Nephron progenitor cell (in vitro differentiated cells): ENCODE data around the gene METAP1D.
"Not testable (repeated sequence)": the region's sequence is repeated elsewhere in the genome, so short reads cannot be mapped to it uniquely, and the experiment has no call there.

ENCODE experiments used
- DNase-seq: peaks from one replicate; pipeline ENCODE4 v3.0.0; 2021
- H3K27ac Mint-ChIP-seq: 2 replicates; pipeline ENCODE4 v1.8.0; 2021; ENCODE audit warnings: mild to moderate bottlenecking, moderate library complexity, mixed read lengths
- H3K27me3 Mint-ChIP-seq: 2 replicates; pipeline ENCODE4 v1.8.0; 2021; ENCODE audit warnings: mild to moderate bottlenecking, low read depth, mixed read lengths; ENCODE audit not compliant: poor library complexity
- H3K36me3 Mint-ChIP-seq: 2 replicates; pipeline ENCODE4 v1.8.0; 2021; ENCODE audit warnings: low read depth, mixed read lengths
- H3K4me1 Mint-ChIP-seq: 2 replicates; pipeline ENCODE4 v1.8.0; 2021; ENCODE audit warnings: mixed read lengths
- H3K4me3 Mint-ChIP-seq: 2 replicates; pipeline ENCODE4 v1.8.0; 2021; ENCODE audit warnings: mild to moderate bottlenecking, moderate library complexity, mixed read lengths
- H3K9me3 Mint-ChIP-seq: 2 replicates; pipeline ENCODE4 v1.8.0; 2021; ENCODE audit warnings: mild to moderate bottlenecking, moderate library complexity, mixed read lengths
- TF ChIP-seq, protein P1 (sequence below): fragments of 200-600 bp; sonication (generic); IDR thresholded peaks from 2 replicates; pipeline ENCODE4 v1.5.0; 2021; ENCODE audit warnings: antibody characterized with exemption

Gene METAP1D

DNA sequence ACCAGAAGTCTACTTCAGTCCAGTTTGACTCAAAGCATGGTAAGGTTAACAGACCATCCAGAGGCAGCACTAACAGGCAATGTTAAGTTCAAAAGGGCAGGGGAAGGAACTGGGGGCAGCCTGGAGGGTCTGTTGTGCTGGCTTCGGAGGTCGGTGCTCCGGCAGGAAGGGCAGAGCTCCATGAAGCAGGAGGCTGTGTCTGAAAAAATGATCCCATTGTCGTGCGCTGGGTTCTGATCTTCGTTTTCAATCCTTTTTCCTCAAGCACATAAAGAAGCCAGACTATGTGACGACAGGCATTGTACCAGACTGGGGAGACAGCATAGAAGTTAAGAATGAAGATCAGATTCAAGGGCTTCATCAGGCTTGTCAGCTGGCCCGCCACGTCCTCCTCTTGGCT, 63.7 kb downstream of the METAP1D start:
- Mint-ChIP-seq H3K9me3 (no peaks in the 10 kb centered on the region), H3K4me1 (peaks cover 24% of the 10 kb centered on the region), H3K36me3 (no peaks in the 10 kb centered on the region), H3K27me3 (peaks cover 7% of the 10 kb centered on the region), H3K27ac (no peak overlapping the region), H3K4me3 (no peak overlapping the region)
- TF ChIP-seq, protein P1, sequence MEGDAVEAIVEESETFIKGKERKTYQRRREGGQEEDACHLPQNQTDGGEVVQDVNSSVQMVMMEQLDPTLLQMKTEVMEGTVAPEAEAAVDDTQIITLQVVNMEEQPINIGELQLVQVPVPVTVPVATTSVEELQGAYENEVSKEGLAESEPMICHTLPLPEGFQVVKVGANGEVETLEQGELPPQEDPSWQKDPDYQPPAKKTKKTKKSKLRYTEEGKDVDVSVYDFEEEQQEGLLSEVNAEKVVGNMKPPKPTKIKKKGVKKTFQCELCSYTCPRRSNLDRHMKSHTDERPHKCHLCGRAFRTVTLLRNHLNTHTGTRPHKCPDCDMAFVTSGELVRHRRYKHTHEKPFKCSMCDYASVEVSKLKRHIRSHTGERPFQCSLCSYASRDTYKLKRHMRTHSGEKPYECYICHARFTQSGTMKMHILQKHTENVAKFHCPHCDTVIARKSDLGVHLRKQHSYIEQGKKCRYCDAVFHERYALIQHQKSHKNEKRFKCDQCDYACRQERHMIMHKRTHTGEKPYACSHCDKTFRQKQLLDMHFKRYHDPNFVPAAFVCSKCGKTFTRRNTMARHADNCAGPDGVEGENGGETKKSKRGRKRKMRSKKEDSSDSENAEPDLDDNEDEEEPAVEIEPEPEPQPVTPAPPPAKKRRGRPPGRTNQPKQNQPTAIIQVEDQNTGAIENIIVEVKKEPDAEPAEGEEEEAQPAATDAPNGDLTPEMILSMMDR, result no peak
- no peak for DNase-seq

DNA sequence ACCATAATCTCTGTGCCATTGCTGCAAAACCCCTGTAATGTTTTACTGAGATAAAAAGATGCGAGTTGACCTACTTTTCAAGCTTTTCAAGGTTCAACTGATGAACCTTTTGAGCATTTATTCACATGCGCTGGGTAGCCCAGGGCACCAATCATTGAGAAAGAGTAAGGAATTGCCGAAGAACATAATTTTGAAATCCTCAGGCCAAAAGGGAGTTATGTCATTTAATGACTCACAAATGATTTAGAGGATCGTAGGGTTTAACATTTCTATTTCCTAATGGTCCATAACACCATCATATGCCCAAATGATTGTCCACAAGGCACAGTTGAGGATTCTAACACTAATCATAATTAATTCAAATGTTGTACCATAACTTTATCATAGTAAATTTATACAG, 65.4 kb downstream of the METAP1D start:
- peaks cover 24% of the 10 kb centered on the region for H3K4me1 Mint-ChIP-seq
- no peak overlapping the region for H3K4me3 Mint-ChIP-seq
- no peak for DNase-seq
- no peak overlapping the region for H3K27ac Mint-ChIP-seq
- H3K36me3 Mint-ChIP-seq, result peaks cover 6% of the 10 kb centered on the region
- peaks cover 4% of the 10 kb centered on the region for H3K9me3 Mint-ChIP-seq
- peaks cover 7% of the 10 kb centered on the region for H3K27me3 Mint-ChIP-seq
- TF ChIP-seq, protein P1, result no peak

DNA sequence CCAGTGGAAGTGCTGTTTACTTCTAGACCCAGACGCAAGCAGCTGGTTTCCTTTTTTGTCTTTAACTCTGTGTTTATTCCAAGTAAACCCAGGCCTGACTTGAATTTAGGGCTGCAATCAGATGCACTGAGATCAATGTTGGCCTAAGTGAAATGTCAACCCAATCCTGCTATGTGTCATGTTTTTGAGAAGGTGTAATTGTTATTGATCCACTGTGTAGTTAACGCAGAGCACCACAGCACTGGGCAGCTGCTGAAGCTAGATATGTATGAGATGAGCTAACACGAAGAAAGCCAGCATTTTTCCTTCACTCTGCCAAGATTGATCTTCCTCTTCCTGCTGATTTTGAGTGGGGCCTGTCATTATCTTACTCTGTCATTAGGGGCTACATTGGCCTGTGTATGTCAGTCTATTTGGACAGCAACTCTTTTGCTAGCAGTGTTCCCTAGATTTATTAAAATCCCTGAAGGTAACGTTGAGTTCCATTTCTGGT, 66.7 kb downstream of the METAP1D start:
- peaks cover 4% of the 10 kb centered on the region for H3K9me3 Mint-ChIP-seq
- no peak for DNase-seq

DNA sequence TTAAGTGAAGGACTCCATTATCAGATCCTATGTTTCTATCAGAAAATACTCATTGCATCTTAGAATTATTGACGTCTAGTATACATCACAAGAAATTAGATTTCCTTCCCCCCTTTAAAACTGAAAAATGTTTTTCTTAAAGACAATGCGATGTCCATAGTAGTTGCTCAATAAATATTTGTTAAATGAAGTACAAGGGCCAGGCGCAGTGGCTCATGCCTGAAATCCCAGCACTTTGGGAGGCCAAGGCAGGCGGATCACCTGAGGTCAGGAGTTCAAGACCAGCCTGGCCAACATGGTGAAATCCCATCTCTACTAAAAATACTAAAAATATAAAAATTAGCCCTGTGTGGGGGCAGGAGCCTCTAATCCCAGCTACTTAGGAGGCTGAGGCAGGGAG, 68.2 kb downstream of the METAP1D start:
- H3K36me3 Mint-ChIP-seq, DNase-seq, H3K9me3 Mint-ChIP-seq, H3K27ac Mint-ChIP-seq, H3K4me3 Mint-ChIP-seq, H3K27me3 Mint-ChIP-seq: not testable (repeated sequence)
- H3K4me1 Mint-ChIP-seq, result peaks cover 29% of the 10 kb centered on the region

More for the DNA sequence above, 66.7 kb downstream of the METAP1D start:
- Mint-ChIP-seq H3K4me3 (no peak overlapping the region), H3K27me3 (peaks cover 2% of the 10 kb centered on the region), H3K4me1 (peaks cover 20% of the 10 kb centered on the region), H3K27ac (no peak overlapping the region), H3K36me3 (peaks cover 6% of the 10 kb centered on the region)
- TF ChIP-seq, protein P1, result no peak

DNA sequence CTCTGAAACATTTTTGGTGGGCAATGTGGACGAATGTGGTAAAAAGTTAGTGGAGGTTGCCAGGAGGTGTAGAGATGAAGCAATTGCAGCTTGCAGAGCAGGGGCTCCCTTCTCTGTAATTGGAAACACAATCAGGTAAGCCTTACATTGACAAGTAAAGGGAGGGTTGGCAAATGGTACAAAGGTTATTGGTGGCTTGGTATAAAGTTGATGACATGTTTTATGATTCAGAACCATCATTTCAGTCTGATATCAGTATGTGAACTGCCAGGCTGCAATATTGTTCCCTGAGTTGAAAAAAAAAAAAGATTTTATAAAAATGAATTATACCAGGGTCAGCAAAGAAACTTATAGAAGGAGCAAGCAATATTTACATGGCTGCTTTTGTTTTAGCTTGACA, 71.2 kb downstream of the METAP1D start:
- Mint-ChIP-seq H3K27ac (no peak overlapping the region), H3K27me3 (peaks cover 19% of the 10 kb centered on the region), H3K36me3 (peaks cover 6% of the 10 kb centered on the region), H3K4me3 (no peak overlapping the region), H3K4me1 (peaks cover 21% of the 10 kb centered on the region), H3K9me3 (peaks cover 4% of the 10 kb centered on the region)
- TF ChIP-seq, protein P1, result no peak
- no peak for DNase-seq

DNA sequence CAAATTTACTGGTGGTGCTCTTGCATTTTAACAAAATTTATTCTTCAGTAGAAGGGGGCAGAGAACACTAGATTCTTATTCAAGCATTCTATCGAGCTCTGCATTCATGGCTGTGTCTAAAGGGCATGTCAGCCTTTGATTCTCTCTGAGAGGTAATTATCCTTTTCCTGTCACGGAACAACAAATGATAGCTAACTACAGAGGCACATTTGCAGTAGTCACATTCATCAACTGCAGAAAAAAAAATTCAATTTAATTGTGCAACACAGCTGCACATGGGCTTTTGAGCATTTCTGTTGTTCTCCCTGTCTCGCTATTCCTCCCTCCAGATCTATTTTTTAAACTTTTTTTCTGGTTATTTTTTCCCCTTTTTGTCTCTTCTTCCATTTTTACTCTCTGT, 72.5 kb downstream of the METAP1D start:
- TF ChIP-seq, protein P1, result no peak
- Mint-ChIP-seq H3K4me1 (peaks cover 15% of the 10 kb centered on the region), H3K36me3 (peaks cover 6% of the 10 kb centered on the region), H3K4me3 (no peak overlapping the region), H3K27ac (no peak overlapping the region), H3K9me3 (peaks cover 4% of the 10 kb centered on the region), H3K27me3 (peaks cover 33% of the 10 kb centered on the region)
- DNase-seq, result no peak
